GM19240 (cell line): Measurements from ENCODE around the gene SRF.
A peak's percentile ranks its signal among the peaks of the same experiment; 100 is the strongest.

Source experiments
- DNase-seq: peaks from one replicate; pipeline ENCODE4 v3.0.0; 2011; ENCODE audit warnings: low spot score; ENCODE audit not compliant: insufficient read length

The SRF gene

GRCh38 chr6:43146709-43147688, 24.1 kb upstream of the SRF start:
- DNase-seq, result no peak

- DNase-seq, result no peak
These were observed 23.2 kb upstream of the SRF start for GRCh38 chr6:43147691-43148477.

- DNase-seq, result no peak
These were observed 21.8 kb upstream of the SRF start for GRCh38 chr6:43149265-43149664.

GRCh38 chr6:43150051-43150751, 20.9 kb upstream of the SRF start:
- DNase-seq, result no peak

GRCh38 chr6:43159599-43159998, 11.5 kb upstream of the SRF start:
- DNase-seq, result no peak

- no peak for DNase-seq
These were observed 7.2 kb upstream of the SRF start for GRCh38 chr6:43163899-43164298.

- DNase-seq, result no peak
These were observed 595 bp upstream of the SRF start for GRCh38 chr6:43170417-43170930.

- DNase-seq, result no peak
These were observed 636 bp downstream of the SRF start for GRCh38 chr6:43171707-43172103.

- DNase-seq, result no peak
These were observed 1.3 kb downstream of the SRF start for GRCh38 chr6:43172104-43173007.

GRCh38 chr6:43173591-43174262, 2.7 kb downstream of the SRF start:
- no peak for DNase-seq

GRCh38 chr6:43174263-43175112, 3.4 kb downstream of the SRF start:
- peak; percentile 98 for DNase-seq

GRCh38 chr6:43175676-43176422, 4.8 kb downstream of the SRF start:
- DNase-seq, result no peak

GRCh38 chr6:43176423-43176786, 5.3 kb downstream of the SRF start:
- no peak for DNase-seq

- DNase-seq, result no peak
These were observed 7.1 kb downstream of the SRF start for GRCh38 chr6:43178150-43178549.

- no peak for DNase-seq
These were observed 8.1 kb downstream of the SRF start for GRCh38 chr6:43178951-43179830.

- DNase-seq, result no peak
These were observed 9.0 kb downstream of the SRF start for GRCh38 chr6:43180058-43180457.

- no peak for DNase-seq
These were observed 9.9 kb downstream of the SRF start for GRCh38 chr6:43180985-43181384.

- DNase-seq, result no peak
These were observed 10.5 kb downstream of the SRF start for GRCh38 chr6:43181621-43181941.
